BLaER1 (cell line): Measurements from ENCODE around the gene LMX1A.

Source experiments
- H3K27ac ChIP-seq: shearing (Covaris generic); formaldehyde crosslinking; 2 replicates; pipeline ENCODE4 v1.8.1; 2022
- H3K27me3 ChIP-seq: shearing (Covaris generic); formaldehyde crosslinking; 2 replicates; pipeline ENCODE4 v1.8.1; 2022
- H3K36me3 ChIP-seq: shearing (Covaris generic); formaldehyde crosslinking; 2 replicates; pipeline ENCODE4 v1.8.1; 2022
- H3K4me1 ChIP-seq: shearing (Covaris generic); formaldehyde crosslinking; 2 replicates; pipeline ENCODE4 v1.8.1; 2022
- H3K4me2 ChIP-seq: shearing (Covaris generic); formaldehyde crosslinking; 2 replicates; pipeline ENCODE4 v1.8.1; 2022
- H3K4me3 ChIP-seq: shearing (Covaris generic); formaldehyde crosslinking; 2 replicates; pipeline ENCODE4 v1.8.1; 2022
- H3K9ac ChIP-seq: shearing (Covaris generic); formaldehyde crosslinking; 2 replicates; pipeline ENCODE4 v1.8.1; 2022
- H3K9me3 ChIP-seq: shearing (Covaris generic); formaldehyde crosslinking; 2 replicates; pipeline ENCODE4 v1.8.1; 2022
- H4K20me1 ChIP-seq: shearing (Covaris generic); formaldehyde crosslinking; 2 replicates; pipeline ENCODE4 v1.8.1; 2022
- Cebpa-rat ChIP-seq: shearing (Covaris generic); IDR thresholded peaks from 2 replicates; pipeline ENCODE4 v1.8.1; 2022

The LMX1A gene

GRCh38 chr1:165281207-165281901 lies 75.2 kb downstream of the LMX1A start:
- H3K9ac ChIP-seq: no peak overlapping the region
- no peaks in the 10 kb centered on the region for H4K20me1 ChIP-seq
- H3K27ac ChIP-seq: no peak overlapping the region
- TF ChIP-seq Cebpa-rat: no peak
- H3K4me3 ChIP-seq: no peak overlapping the region
- no peaks in the 10 kb centered on the region for H3K27me3 ChIP-seq
- no peaks in the 10 kb centered on the region for H3K9me3 ChIP-seq
- H3K36me3 ChIP-seq: no peaks in the 10 kb centered on the region
- no peaks in the 10 kb centered on the region for H3K4me1 ChIP-seq
- no peak overlapping the region for H3K4me2 ChIP-seq

GRCh38 chr1:165279882-165280281 lies 76.6 kb downstream of the LMX1A start:
- no peaks in the 10 kb centered on the region for H3K9me3 ChIP-seq
- H3K4me3 ChIP-seq: no peak overlapping the region
- H3K4me1 ChIP-seq: no peaks in the 10 kb centered on the region
- no peaks in the 10 kb centered on the region for H3K27me3 ChIP-seq
- TF ChIP-seq Cebpa-rat: no peak
- H3K27ac ChIP-seq: no peak overlapping the region
- H4K20me1 ChIP-seq: no peaks in the 10 kb centered on the region
- no peak overlapping the region for H3K9ac ChIP-seq
- H3K4me2 ChIP-seq: no peak overlapping the region
- no peaks in the 10 kb centered on the region for H3K36me3 ChIP-seq

- no peak overlapping the region for H3K4me3 ChIP-seq
- no peaks in the 10 kb centered on the region for H3K27me3 ChIP-seq
- TF ChIP-seq Cebpa-rat: no peak
- no peak overlapping the region for H3K9ac ChIP-seq
- no peak overlapping the region for H3K27ac ChIP-seq
- no peak overlapping the region for H3K4me2 ChIP-seq
- H3K9me3 ChIP-seq: no peaks in the 10 kb centered on the region
- H4K20me1 ChIP-seq: no peaks in the 10 kb centered on the region
- no peaks in the 10 kb centered on the region for H3K4me1 ChIP-seq
- H3K36me3 ChIP-seq: no peaks in the 10 kb centered on the region
Measured at GRCh38 chr1:165276314-165276713, 80.2 kb downstream of the LMX1A start.

- H3K9me3 ChIP-seq: peaks cover 3% of the 10 kb centered on the region; the same call in 1 of the 2 replicates
- no peak for TF ChIP-seq Cebpa-rat
- H3K27ac ChIP-seq: no peak overlapping the region
- H3K4me1 ChIP-seq: peaks cover 5% of the 10 kb centered on the region
- no peak overlapping the region for H3K9ac ChIP-seq
- H4K20me1 ChIP-seq: no peaks in the 10 kb centered on the region
- no peaks in the 10 kb centered on the region for H3K36me3 ChIP-seq
- H3K4me2 ChIP-seq: no peak overlapping the region
- H3K4me3 ChIP-seq: no peak overlapping the region
- no peaks in the 10 kb centered on the region for H3K27me3 ChIP-seq
Measured at GRCh38 chr1:165265196-165265838, 91.2 kb downstream of the LMX1A start.

- Histone ChIP-seq H3K4me3 (no peak overlapping the region), H4K20me1 (no peaks in the 10 kb centered on the region), H3K9ac (no peak overlapping the region), H3K9me3 (peaks cover 3% of the 10 kb centered on the region; the same call in 1 of the 2 replicates), H3K4me1 (peaks cover 20% of the 10 kb centered on the region), H3K4me2 (peak overlapping the region; percentile 54), H3K36me3 (no peaks in the 10 kb centered on the region), H3K27me3 (no peaks in the 10 kb centered on the region), H3K27ac (no peak overlapping the region)
- TF ChIP-seq Cebpa-rat: no peak
Measured at GRCh38 chr1:165259706-165260428, 96.6 kb downstream of the LMX1A start.

GRCh38 chr1:165259236-165259635 lies 97.3 kb downstream of the LMX1A start:
- H3K4me1 ChIP-seq: peaks cover 20% of the 10 kb centered on the region
- H4K20me1 ChIP-seq: no peaks in the 10 kb centered on the region
- no peak overlapping the region for H3K4me3 ChIP-seq
- H3K4me2 ChIP-seq: peak overlapping the region; percentile 54
- H3K27me3 ChIP-seq: no peaks in the 10 kb centered on the region
- H3K9ac ChIP-seq: no peak overlapping the region
- no peak for TF ChIP-seq Cebpa-rat
- H3K27ac ChIP-seq: no peak overlapping the region
- peaks cover 3% of the 10 kb centered on the region; the same call in 1 of the 2 replicates for H3K9me3 ChIP-seq
- H3K36me3 ChIP-seq: no peaks in the 10 kb centered on the region

- Histone ChIP-seq H3K4me2 (no peak overlapping the region), H3K27ac (no peak overlapping the region), H3K9me3 (peaks cover 3% of the 10 kb centered on the region; the same call in 1 of the 2 replicates), H3K4me1 (peaks cover 20% of the 10 kb centered on the region), H3K27me3 (no peaks in the 10 kb centered on the region), H3K9ac (no peak overlapping the region), H4K20me1 (no peaks in the 10 kb centered on the region), H3K4me3 (no peak overlapping the region), H3K36me3 (no peaks in the 10 kb centered on the region)
- no peak for TF ChIP-seq Cebpa-rat
Measured at GRCh38 chr1:165257969-165258459, 98.5 kb downstream of the LMX1A start.

GRCh38 chr1:165254896-165255625 lies 101.5 kb downstream of the LMX1A start:
- Histone ChIP-seq H3K36me3 (no peaks in the 10 kb centered on the region), H3K27ac (no peak overlapping the region)

GRCh38 chr1:165254376-165254775 lies 102.1 kb downstream of the LMX1A start:
- no peaks in the 10 kb centered on the region for H3K36me3 ChIP-seq
- H4K20me1 ChIP-seq: no peaks in the 10 kb centered on the region
- TF ChIP-seq Cebpa-rat: no peak
- H3K9me3 ChIP-seq: no peaks in the 10 kb centered on the region
- H3K4me2 ChIP-seq: no peak overlapping the region
- no peak overlapping the region for H3K4me3 ChIP-seq
- peaks cover 5% of the 10 kb centered on the region for H3K4me1 ChIP-seq
- H3K27ac ChIP-seq: no peak overlapping the region
- no peak overlapping the region for H3K9ac ChIP-seq
- H3K27me3 ChIP-seq: no peaks in the 10 kb centered on the region

More at GRCh38 chr1:165254896-165255625, 101.5 kb downstream of the LMX1A start:
- no peak overlapping the region for H3K4me2 ChIP-seq
- H3K9me3 ChIP-seq: no peaks in the 10 kb centered on the region
- no peaks in the 10 kb centered on the region for H3K27me3 ChIP-seq
- H4K20me1 ChIP-seq: no peaks in the 10 kb centered on the region
- peaks cover 12% of the 10 kb centered on the region for H3K4me1 ChIP-seq
- no peak overlapping the region for H3K9ac ChIP-seq
- no peak for TF ChIP-seq Cebpa-rat
- H3K4me3 ChIP-seq: no peak overlapping the region
